HepG2 (cell line): ENCODE measurements around the gene SNRNP35. TPM values are rescaled to one million over a fixed set of nuclear protein-coding genes. Genes with fewer than 3 reads are reported as not detected.
"Not testable (repeated sequence)": the region's sequence is repeated elsewhere in the genome, so short reads cannot be mapped to it uniquely, and the experiment has no call there.

Experiments used
- ATAC-seq: fragments of 200-7000 bp; cut with Tn5 transposase; 3 replicates; pipeline ENCODE4 v1.9.1; 2020; ENCODE audit warnings: mild to moderate bottlenecking, moderate library complexity
- BruUV-seq: library from RNA; stranded (reverse); fragments of 400-500 nt; replicated peaks from 2 replicates; lab custom pipeline; 2021; lab: Mats Ljungman, UMichigan
- CTCF ChIA-PET: fragments of 300-600 bp; formaldehyde crosslinking; extraction: SDS; loops from one replicate; lab custom pipeline; 2021; ENCODE audit warnings: low total read pairs, inconsistent platforms, low intra/inter-chr PET ratio; lab: Yijun Ruan, JAX
- POLR2A ChIA-PET: fragments of 350-600 bp; sonication (Branson Sonifier 250); formaldehyde crosslinking; loops from one replicate; lab custom pipeline; 2020; ENCODE audit warnings: antibody characterized with exemption, inconsistent platforms; lab: Yijun Ruan, JAX
- DNase-seq: peaks from one replicate; pipeline ENCODE4 v3.0.0-alpha.2; 2015; ENCODE audit warnings: low spot score
- FAIRE-seq: peaks from 3 replicates; lab custom pipeline; 2011; peaks lifted over from hg19 to GRCh38; lab: Jason Lieb, UNC
- H2AFZ ChIP-seq: one replicate; pipeline ENCODE4 v1.6.1; 2011; ENCODE audit warnings: low read length, inconsistent platforms
- H3K27ac ChIP-seq: fragments of 300-600 bp; 3 replicates; pipeline ENCODE4 v1.8.0; 2011; ENCODE audit warnings: mixed run types, mild to moderate bottlenecking, mixed read lengths, low read length, inconsistent platforms; ENCODE audit not compliant: insufficient read depth; ENCODE audit errors: extremely low read length
- H3K27me3 ChIP-seq, 2 experiments: fragments of 200-600 bp in 1 of 2; 2 replicates in 1 of 2; 3 replicates in 1 of 2; pipeline versions ENCODE4 v1.6.0 to v1.8.0; 2011; ENCODE audit warnings: low read length in 2 of 2, mild to moderate bottlenecking in 2 of 2, moderate library complexity in 2 of 2, inconsistent platforms in 1 of 2; ENCODE audit not compliant: insufficient read depth in 2 of 2, control insufficient read depth in 1 of 2
- H3K36me3 ChIP-seq, 2 experiments: fragments of 200-600 bp in 1 of 2; replicated peaks in 1 of 2; 2 replicates in 1 of 2; 3 replicates in 1 of 2; pipeline versions ENCODE4 v1.5.1 to v1.8.0; 2011; ENCODE audit warnings: low read length in 2 of 2, inconsistent platforms in 1 of 2; ENCODE audit not compliant: insufficient read depth in 2 of 2, control insufficient read depth in 1 of 2
- H3K4me1 ChIP-seq: 2 replicates; pipeline ENCODE4 v1.5.1; 2012; ENCODE audit warnings: low read length, inconsistent platforms; ENCODE audit not compliant: insufficient read depth
- H3K4me2 ChIP-seq: 2 replicates; pipeline ENCODE4 v1.6.0; 2011; ENCODE audit warnings: low read depth, low read length, inconsistent platforms
- H3K4me3 ChIP-seq, 3 experiments: fragments of 200-600 bp in 1 of 3; sonication (generic), shearing (Covaris generic) in 1 of 3; replicated peaks in 1 of 3; 2 replicates each; pipeline ENCODE4 v1.5.1; 2011 to 2016; ENCODE audit warnings: low read length in 3 of 3, inconsistent platforms in 2 of 3, low read depth in 2 of 3, mild to moderate bottlenecking in 2 of 3, control low read depth in 1 of 3, mixed read lengths in 1 of 3; ENCODE audit not compliant: insufficient read depth in 1 of 3
- H3K79me2 ChIP-seq: one replicate; pipeline ENCODE4 v1.6.1; 2011; ENCODE audit warnings: low read length, inconsistent platforms; ENCODE audit not compliant: insufficient read depth
- H3K9ac ChIP-seq: 2 replicates; pipeline ENCODE4 v1.6.0; 2011; ENCODE audit warnings: mild to moderate bottlenecking, low read depth, low read length, inconsistent platforms; ENCODE audit not compliant: insufficient read depth
- H3K9me3 ChIP-seq: 2 replicates; pipeline ENCODE4 v1.5.1; 2012; ENCODE audit warnings: mild to moderate bottlenecking, low read length
- H4K20me1 ChIP-seq: 2 replicates; pipeline ENCODE4 v1.6.0; 2011; ENCODE audit warnings: inconsistent platforms, mild to moderate bottlenecking, low read length, moderate library complexity; ENCODE audit not compliant: insufficient read depth
- GFI1 ChIP-seq: sonication (generic); formaldehyde crosslinking; IDR thresholded peaks from 2 replicates; pipeline ENCODE4 v1.5.0; 2020; ENCODE audit warnings: missing genetic modification reagents, mild to moderate bottlenecking, borderline replicate concordance
- HMGXB3 ChIP-seq: sonication (generic); formaldehyde crosslinking; IDR thresholded peaks from 2 replicates; pipeline ENCODE4 v1.4.0; 2020; ENCODE audit warnings: missing genetic modification reagents, borderline replicate concordance
- KMT2A ChIP-seq: sonication (generic); formaldehyde crosslinking; IDR thresholded peaks from 2 replicates; pipeline ENCODE4 v1.4.0; 2020; ENCODE audit warnings: missing genetic modification reagents
- ZBTB3 ChIP-seq: sonication (generic); formaldehyde crosslinking; IDR thresholded peaks from 2 replicates; pipeline ENCODE4 v1.4.0; 2020; ENCODE audit warnings: low read depth, mild to moderate bottlenecking, moderate library complexity, missing genetic modification reagents, borderline replicate concordance
- WGBS: methylation state at CpG from one replicate; pipeline ENCODE4 v1.1.6; 2017; ENCODE audit warnings: low lambda C conversion rate; 5-methylcytosine and 5-hydroxymethylcytosine counted together
- in situ Hi-C: cut with HindIII; loops from 2 replicates; pipeline ENCODE4 v1.10.0; 2017; ENCODE audit warnings: low pct_unique_long_range_greater_than_20kb; ENCODE audit not compliant: extremely low pct_ligation_motif_present
- intact Hi-C: fragments of 100-400 bp; cut with micrococcal nuclease; formaldehyde crosslinking; loops from one replicate; pipeline ENCODE4 v1.10.0; 2022; ENCODE audit not compliant: unreplicated experiment
- polyA plus RNA-seq, 8 experiments: library from polyadenylated mRNA; depleted of rRNA in 3 of 8; stranded (reverse) in 7 of 8; unstranded in 1 of 8; fragments of >200 nt; fragmentation: Illumina TruSeq in 4 of 8; extraction: Trizol in 4 of 8; gene quantifications; 2 replicates each; pipeline versions ENCODE4 v1.2.1 to v1.2.3, GENCODE V29; 2011 to 2016; ENCODE audit warnings: low read depth in 4 of 8, missing spikeins in 1 of 8, mixed read lengths in 1 of 8; ENCODE audit not compliant: insufficient read depth in 1 of 8
- total RNA-seq, 5 experiments: library from RNA; depleted of rRNA; stranded (reverse); fragments of >200 nt; fragmentation: Illumina TruSeq; extraction: Trizol; gene quantifications; 2 replicates each; pipeline ENCODE4 v1.2.3, GENCODE V29; 2016; ENCODE audit warnings: low read depth in 1 of 5

SNRNP35 gene
- total and polyA plus RNA-seq, 2 of the 13 experiments (the other 11 are each of a cell fraction or from before 2014, with no cell fraction given): 11.3 to 22.6 TPM

GRCh38 chr12:123450636-123451035, 7.3 kb upstream of the SNRNP35 start:
- no peak for TF ChIP-seq ZBTB3 (CRISPR knock-in tag)
- H3K36me3 ChIP-seq: no peaks in the 10 kb centered on the region
- no peak for FAIRE-seq
- intact Hi-C loops (no loop called here), in situ Hi-C loops (no loop called here)
- peaks cover 58% of the 10 kb centered on the region for H3K4me1 ChIP-seq
- POLR2A ChIA-PET: no interaction called here
- no peak for ATAC-seq
- H3K9me3 ChIP-seq: no peaks in the 10 kb centered on the region
- no peak overlapping the region for H3K9ac ChIP-seq
- H3K4me2 ChIP-seq: no peak overlapping the region
- no peaks in the 10 kb centered on the region for H3K79me2 ChIP-seq
- 79% methylated on average over 9 of the region's 9 CpGs for WGBS
- BruUV-seq: no TSS peak
- no peak overlapping the region for H3K4me3 ChIP-seq
- CTCF ChIA-PET: no interaction called here
- no peak for DNase-seq
- H3K27ac ChIP-seq: no peak overlapping the region
- H2AFZ ChIP-seq: no peak overlapping the region
- no peaks in the 10 kb centered on the region for H3K27me3 ChIP-seq
- H4K20me1 ChIP-seq: no peaks in the 10 kb centered on the region

DNA sequence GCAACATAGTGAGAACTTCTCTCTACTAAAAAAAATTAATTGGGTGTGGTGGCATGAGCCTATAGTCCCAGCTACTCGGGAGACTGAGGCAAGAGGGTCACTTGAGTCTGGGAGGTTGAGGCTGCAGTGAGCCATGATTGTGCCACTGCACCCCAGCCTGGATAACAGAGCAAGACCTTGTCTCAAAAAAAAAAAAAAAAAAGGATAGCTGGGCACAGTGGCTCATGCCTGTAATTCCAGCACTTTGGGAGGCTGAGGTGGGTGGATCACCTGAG, 5.7 kb upstream of the SNRNP35 start:
- in situ Hi-C loops, DNase-seq, CTCF ChIA-PET: not testable (repeated sequence)

DNA sequence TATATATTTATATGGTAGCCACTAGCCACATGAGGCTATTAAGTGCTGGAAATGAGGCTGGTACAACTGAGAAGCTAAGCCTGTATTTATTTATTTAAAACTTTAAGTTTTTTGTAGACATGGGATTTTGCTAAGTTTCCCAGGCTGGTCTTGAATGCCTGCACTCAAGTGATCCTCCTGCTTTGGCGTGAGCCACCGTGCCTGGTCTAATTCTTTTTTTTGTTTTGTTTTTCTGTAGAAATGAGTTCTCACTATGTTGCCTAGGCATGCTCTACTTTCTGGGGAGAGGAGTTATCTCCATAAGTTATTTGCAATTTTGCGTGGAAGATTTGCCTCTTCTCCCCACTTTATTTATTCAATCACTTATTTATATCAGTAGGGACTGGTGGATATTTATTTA, 4.8 kb upstream of the SNRNP35 start:
- Histone ChIP-seq H3K79me2 (no peaks in the 10 kb centered on the region), H2AFZ (no peak overlapping the region), H3K4me1 (peaks cover 36% of the 10 kb centered on the region), H3K4me2 (peak overlapping the region; percentile 23; the same call in 1 of the 2 replicates), H3K27ac (no peak overlapping the region), H3K36me3 (no peaks in the 10 kb centered on the region), H3K4me3 (no peak overlapping the region), H3K27me3 (no peaks in the 10 kb centered on the region; a peak in 1 of 5 replicates), H4K20me1 (no peaks in the 10 kb centered on the region), H3K9me3 (no peaks in the 10 kb centered on the region), H3K9ac (no peak overlapping the region)
- intact Hi-C loops (no loop called here), in situ Hi-C loops (no loop called here)
- FAIRE-seq: no peak
- no peak for DNase-seq
- no TSS peak for BruUV-seq
- CTCF ChIA-PET: no interaction called here
- ATAC-seq: no peak
- POLR2A ChIA-PET: no interaction called here
- 68% methylated on average over 3 of the region's 3 CpGs for WGBS
- TF ChIP-seq HMGXB3 (no peak), KMT2A (CRISPR knock-in tag) (no peak)

More for the DNA sequence above, 5.7 kb upstream of the SNRNP35 start:
- H3K27me3 ChIP-seq, H3K36me3 ChIP-seq, H3K4me3 ChIP-seq, H2AFZ ChIP-seq, H3K79me2 ChIP-seq, BruUV-seq, POLR2A ChIA-PET, ATAC-seq, H4K20me1 ChIP-seq, FAIRE-seq, intact Hi-C loops, H3K9me3 ChIP-seq: not testable (repeated sequence)
- WGBS: 45% methylated on average over 1 of the region's 1 CpG
- TF ChIP-seq GFI1 (CRISPR knock-in tag): 0 out of 2 replicates have a peak, but pooled peaks have one; percentile 20
- H3K9ac ChIP-seq: 0 out of 2 replicates have a peak overlapping the region, but pooled peaks have one; percentile 8
- peak overlapping the region; percentile 12; the same call in 1 of the 2 replicates for H3K4me2 ChIP-seq
- peak overlapping the region; percentile 40 for H3K27ac ChIP-seq
- H3K4me1 ChIP-seq: peaks cover 45% of the 10 kb centered on the region
